GM12892 (cell line): ENCODE measurements around the gene DDX49.
A peak's percentile ranks its signal among the peaks of the same experiment; 100 is the strongest.
"Not testable (repeated sequence)": the region's sequence is repeated elsewhere in the genome, so short reads cannot be mapped to it uniquely, and the experiment has no call there.

Experiments
- DNase-seq: peaks from one replicate; pipeline ENCODE4 v3.0.0; 2011; ENCODE audit not compliant: insufficient read length
- FAIRE-seq: peaks from 2 replicates; lab custom pipeline; 2011; peaks lifted over from hg19 to GRCh38; lab: Jason Lieb, UNC
- POLR2A ChIP-seq: IDR thresholded peaks from 2 replicates; pipeline ENCODE4 v1.6.1; 2011; ENCODE audit warnings: low read depth, low read length, control low read depth
- POLR2AphosphoS5 ChIP-seq: IDR thresholded peaks from 2 replicates; pipeline ENCODE4 v1.6.1; 2011; ENCODE audit warnings: low read depth, low read length, control low read depth
- TAF1 ChIP-seq: IDR thresholded peaks from 2 replicates; pipeline ENCODE4 v1.6.1; 2011; ENCODE audit warnings: low read depth, mild to moderate bottlenecking, control low read depth, low read length, borderline replicate concordance

DDX49 gene

GRCh38 chr19:18898607-18899408 is 20.7 kb upstream of the DDX49 start:
- DNase-seq (no peak), FAIRE-seq (no peak)
- TF ChIP-seq POLR2A (peak; percentile 27; the same call in 1 of the 2 replicates), TAF1 (no peak), POLR2AphosphoS5 (peak; percentile 61; the same call in 1 of the 2 replicates)

GRCh38 chr19:18899624-18900560 is 19.6 kb upstream of the DDX49 start:
- TF ChIP-seq POLR2AphosphoS5 (no peak), TAF1 (no peak), POLR2A (no peak)
- DNase-seq (no peak), FAIRE-seq (no peak)

GRCh38 chr19:18900700-18901481 is 18.6 kb upstream of the DDX49 start:
- FAIRE-seq (no peak), DNase-seq (no peak)
- no peak for TF ChIP-seq POLR2AphosphoS5
- no peak for TF ChIP-seq POLR2A
- TF ChIP-seq TAF1 = no peak

- TF ChIP-seq TAF1 = no peak
- no peak for TF ChIP-seq POLR2AphosphoS5
- no peak for TF ChIP-seq POLR2A
- no peak for FAIRE-seq
- DNase-seq = no peak
Measured at GRCh38 chr19:18901491-18901890, 18.0 kb upstream of the DDX49 start.

GRCh38 chr19:18902519-18902918 is 17.0 kb upstream of the DDX49 start:
- not testable (repeated sequence) for DNase-seq, FAIRE-seq

GRCh38 chr19:18903156-18904037 is 16.1 kb upstream of the DDX49 start:
- no peak for DNase-seq
- no peak for FAIRE-seq

GRCh38 chr19:18904334-18905057 is 15.0 kb upstream of the DDX49 start:
- DNase-seq (no peak), FAIRE-seq (no peak)
- TF ChIP-seq TAF1 (no peak), POLR2A (no peak), POLR2AphosphoS5 (no peak; the same call in 1 of the 2 replicates)

More at GRCh38 chr19:18903156-18904037, 16.1 kb upstream of the DDX49 start:
- no peak for TF ChIP-seq POLR2AphosphoS5
- TF ChIP-seq TAF1 = no peak
- TF ChIP-seq POLR2A = no peak

- FAIRE-seq (no peak), DNase-seq (no peak)
- TF ChIP-seq POLR2A = no peak
- no peak for TF ChIP-seq TAF1
Measured at GRCh38 chr19:18905058-18905456, 14.5 kb upstream of the DDX49 start.

- TF ChIP-seq TAF1 (no peak), POLR2AphosphoS5 (peak; percentile 66; the same call in 1 of the 2 replicates)
- no peak for FAIRE-seq
- no peak for DNase-seq
Measured at GRCh38 chr19:18905513-18906236, 13.8 kb upstream of the DDX49 start.
